Fibroblast of the aortic adventitia (primary cell): ENCODE measurements around the gene OSBPL1A. TPM values are rescaled to one million over a fixed set of nuclear protein-coding genes. Genes with fewer than 3 reads are reported as not detected.

Source experiments
- DNase-seq: peaks from one replicate; pipeline ENCODE4 v3.0.0-alpha.2; 2010; ENCODE audit warnings: low read depth
- H3K4me3 ChIP-seq: 2 replicates; pipeline ENCODE4 v1.5.1; 2011; ENCODE audit warnings: low read depth, mild to moderate bottlenecking, control low read depth, low read length, moderate library complexity
- CTCF ChIP-seq: IDR thresholded peaks from 2 replicates; pipeline ENCODE4 v1.5.1; 2011; ENCODE audit warnings: mild to moderate bottlenecking, low read length, control low read depth, inconsistent platforms; ENCODE audit not compliant: insufficient read depth
- total RNA-seq: library from RNA; depleted of rRNA; stranded (reverse); fragments of >200 nt; gene quantifications from 2 replicates; pipeline ENCODE4 v1.2.3, GENCODE V29; 2012; ENCODE audit warnings: low replicate concordance

The OSBPL1A gene
- total RNA-seq, 1 donor = 80.4 TPM

- no peak for TF ChIP-seq CTCF
- no peak for DNase-seq
- no peak overlapping the region for H3K4me3 ChIP-seq
These were observed 96.9 kb downstream of the OSBPL1A start for GRCh38 chr18:24300703-24301102.

- no peak for TF ChIP-seq CTCF
- H3K4me3 ChIP-seq = no peak overlapping the region
- no peak for DNase-seq
These were observed 101.3 kb downstream of the OSBPL1A start for GRCh38 chr18:24296276-24296675.

- no peak for TF ChIP-seq CTCF
- H3K4me3 ChIP-seq = no peak overlapping the region
- DNase-seq = no peak
These were observed 104.4 kb downstream of the OSBPL1A start for GRCh38 chr18:24293254-24293653.

- no peak for DNase-seq
- H3K4me3 ChIP-seq = no peak overlapping the region
- TF ChIP-seq CTCF = no peak
These were observed 119.0 kb downstream of the OSBPL1A start for GRCh38 chr18:24278591-24278990.

GRCh38 chr18:24277516-24278195 is 120.0 kb downstream of the OSBPL1A start:
- no peak for DNase-seq
- no peak for TF ChIP-seq CTCF
- H3K4me3 ChIP-seq = no peak overlapping the region

GRCh38 chr18:24276994-24277393 is 120.6 kb downstream of the OSBPL1A start:
- H3K4me3 ChIP-seq = no peak overlapping the region
- no peak for TF ChIP-seq CTCF
- no peak for DNase-seq

GRCh38 chr18:24274837-24275236 is 122.8 kb downstream of the OSBPL1A start:
- TF ChIP-seq CTCF = no peak
- no peak overlapping the region for H3K4me3 ChIP-seq
- DNase-seq = no peak
